Astrocyte (in vitro differentiated cells and primary cell): ENCODE results near the gene LTK. TPM values are rescaled to one million over a fixed set of nuclear protein-coding genes. Genes with fewer than 3 reads are reported as not detected.

Experiments
- DNase-seq: peaks from one replicate; pipeline ENCODE4 v3.0.0-alpha.2; 2010; ENCODE audit warnings: low read depth
- FAIRE-seq: peaks from 2 replicates; lab custom pipeline; 2011; peaks lifted over from hg19 to GRCh38; lab: Jason Lieb, UNC
- H2AFZ ChIP-seq: 2 replicates; pipeline ENCODE4 v1.6.0; 2012; ENCODE audit warnings: low read depth, low read length, inconsistent platforms
- H3K27ac ChIP-seq: 2 replicates; pipeline ENCODE4 v1.5.1; 2011; ENCODE audit warnings: low read depth, low read length, inconsistent platforms
- H3K27me3 ChIP-seq: 2 replicates; pipeline ENCODE4 v1.6.0; 2011; ENCODE audit warnings: low read length, inconsistent platforms; ENCODE audit not compliant: insufficient read depth
- H3K36me3 ChIP-seq: 2 replicates; pipeline ENCODE4 v1.5.1; 2011; ENCODE audit warnings: low read length, inconsistent platforms; ENCODE audit not compliant: insufficient read depth
- H3K4me1 ChIP-seq: 2 replicates; pipeline ENCODE4 v1.5.1; 2011; ENCODE audit warnings: low read length, inconsistent platforms; ENCODE audit not compliant: insufficient read depth
- H3K4me2 ChIP-seq: 2 replicates; pipeline ENCODE4 v1.6.0; 2012; ENCODE audit warnings: low read length, inconsistent platforms
- H3K4me3 ChIP-seq: 2 replicates; pipeline ENCODE4 v1.5.1; 2011; ENCODE audit warnings: low read depth, mild to moderate bottlenecking, low read length, inconsistent platforms; ENCODE audit not compliant: insufficient read depth
- H3K79me2 ChIP-seq: 2 replicates; pipeline ENCODE4 v1.6.0; 2012; ENCODE audit warnings: mild to moderate bottlenecking, low read length, inconsistent platforms; ENCODE audit not compliant: insufficient read depth
- H3K9ac ChIP-seq: 2 replicates; pipeline ENCODE4 v1.6.0; 2012; ENCODE audit warnings: mild to moderate bottlenecking, low read length, inconsistent platforms
- H3K9me3 ChIP-seq: 2 replicates; pipeline ENCODE4 v1.5.1; 2012; ENCODE audit warnings: low read depth, mild to moderate bottlenecking, low read length, inconsistent platforms; ENCODE audit not compliant: insufficient read depth
- H4K20me1 ChIP-seq: 2 replicates; pipeline ENCODE4 v1.6.0; 2012; ENCODE audit warnings: low read length, inconsistent platforms; ENCODE audit not compliant: insufficient read depth
- H3K27ac Mint-ChIP-seq: one replicate; pipeline ENCODE4 v1.8.0; 2021; ENCODE audit warnings: mild to moderate bottlenecking, mixed read lengths; ENCODE audit not compliant: unreplicated experiment
- H3K27me3 Mint-ChIP-seq: one replicate; pipeline ENCODE4 v1.8.0; 2021; ENCODE audit warnings: low read depth, mixed read lengths; ENCODE audit not compliant: unreplicated experiment
- H3K36me3 Mint-ChIP-seq: one replicate; pipeline ENCODE4 v1.8.0; 2021; ENCODE audit warnings: low read depth, mixed read lengths; ENCODE audit not compliant: unreplicated experiment
- H3K4me1 Mint-ChIP-seq: one replicate; pipeline ENCODE4 v1.8.0; 2021; ENCODE audit warnings: low read depth, mixed read lengths; ENCODE audit not compliant: unreplicated experiment
- H3K4me3 Mint-ChIP-seq: one replicate; pipeline ENCODE4 v1.8.0; 2021; ENCODE audit warnings: mild to moderate bottlenecking, moderate library complexity, mixed read lengths; ENCODE audit not compliant: unreplicated experiment
- H3K9me3 Mint-ChIP-seq: one replicate; pipeline ENCODE4 v1.8.0; 2021; ENCODE audit warnings: mild to moderate bottlenecking, mixed read lengths; ENCODE audit not compliant: unreplicated experiment
- CTCF ChIP-seq: IDR thresholded peaks from 2 replicates; pipeline ENCODE4 v1.5.1; 2011; ENCODE audit warnings: low read depth, mild to moderate bottlenecking, inconsistent platforms, low read length, moderate library complexity; ENCODE audit not compliant: insufficient read depth
- EZH2 ChIP-seq: IDR thresholded peaks from 2 replicates; pipeline ENCODE4 v1.6.1; 2012; ENCODE audit warnings: mild to moderate bottlenecking, low read length, inconsistent platforms; ENCODE audit not compliant: insufficient read depth
- total RNA-seq: library from RNA; stranded (reverse); gene quantifications from 2 replicates; pipeline ENCODE4 v1.2.1, GENCODE V29; 2021

LTK gene
- total RNA-seq, 1 donor from 2014 or later: 0.14 TPM

GRCh38 chr15:41487802-41488201 is 25.8 kb downstream of the LTK start:
- FAIRE-seq: no peak
- Mint-ChIP-seq H3K27ac (no peak overlapping the region), H3K27me3 (peaks cover 10% of the 10 kb centered on the region), H3K9me3 (no peaks in the 10 kb centered on the region), H3K36me3 (peaks cover 21% of the 10 kb centered on the region), H3K4me3 (no peak overlapping the region), H3K4me1 (peaks cover 17% of the 10 kb centered on the region)
- no peak overlapping the region for H2AFZ ChIP-seq
- peaks cover 3% of the 10 kb centered on the region for H3K27me3 ChIP-seq
- H3K79me2 ChIP-seq: no peaks in the 10 kb centered on the region
- H3K9ac ChIP-seq: no peak overlapping the region
- no peak overlapping the region for H3K27ac ChIP-seq
- H3K4me2 ChIP-seq: no peak overlapping the region
- DNase-seq: peak; percentile 29
- H3K9me3 ChIP-seq: no peaks in the 10 kb centered on the region
- no peak overlapping the region for H3K4me3 ChIP-seq
- H4K20me1 ChIP-seq: no peaks in the 10 kb centered on the region
- H3K36me3 ChIP-seq: no peaks in the 10 kb centered on the region
- TF ChIP-seq EZH2 (no peak), CTCF (no peak)
- peaks cover 16% of the 10 kb centered on the region for H3K4me1 ChIP-seq

GRCh38 chr15:41487381-41487780 is 26.2 kb downstream of the LTK start:
- Histone ChIP-seq H3K79me2 (no peaks in the 10 kb centered on the region), H3K4me3 (no peak overlapping the region), H2AFZ (no peak overlapping the region), H3K4me2 (no peak overlapping the region), H3K27me3 (peaks cover 3% of the 10 kb centered on the region), H3K36me3 (peaks cover 3% of the 10 kb centered on the region), H3K27ac (no peak overlapping the region), H3K4me1 (peaks cover 12% of the 10 kb centered on the region), H3K9me3 (no peaks in the 10 kb centered on the region), H3K9ac (no peak overlapping the region), H4K20me1 (no peaks in the 10 kb centered on the region)
- no peak for TF ChIP-seq EZH2
- no peak for TF ChIP-seq CTCF
- DNase-seq (no peak), FAIRE-seq (no peak)
- Mint-ChIP-seq H3K9me3 (no peaks in the 10 kb centered on the region), H3K36me3 (peaks cover 24% of the 10 kb centered on the region), H3K27ac (no peak overlapping the region), H3K4me3 (no peak overlapping the region), H3K4me1 (peaks cover 15% of the 10 kb centered on the region), H3K27me3 (peaks cover 7% of the 10 kb centered on the region)

GRCh38 chr15:41486286-41486685 is 27.3 kb downstream of the LTK start:
- TF ChIP-seq EZH2: no peak
- TF ChIP-seq CTCF: no peak
- H3K27me3 ChIP-seq: no peaks in the 10 kb centered on the region
- H3K4me2 ChIP-seq: no peak overlapping the region
- H4K20me1 ChIP-seq: no peaks in the 10 kb centered on the region
- FAIRE-seq (no peak), DNase-seq (no peak)
- no peak overlapping the region for H2AFZ ChIP-seq
- peaks cover 23% of the 10 kb centered on the region for H3K36me3 Mint-ChIP-seq
- no peaks in the 10 kb centered on the region for H3K79me2 ChIP-seq
- no peak overlapping the region for H3K4me3 ChIP-seq
- H3K4me1 ChIP-seq: peaks cover 7% of the 10 kb centered on the region
- peaks cover 9% of the 10 kb centered on the region for H3K4me1 Mint-ChIP-seq
- H3K36me3 ChIP-seq: peaks cover 9% of the 10 kb centered on the region
- no peak overlapping the region for H3K9ac ChIP-seq
- H3K9me3 ChIP-seq: no peaks in the 10 kb centered on the region
- H3K9me3 Mint-ChIP-seq: no peaks in the 10 kb centered on the region
- no peak overlapping the region for H3K27ac Mint-ChIP-seq
- no peak overlapping the region for H3K4me3 Mint-ChIP-seq
- H3K27me3 Mint-ChIP-seq: peaks cover under 1% of the 10 kb centered on the region
- H3K27ac ChIP-seq: no peak overlapping the region
